GM19193 (cell line): ENCODE results near the gene SREBF1.

Source experiments
- POLR2A ChIP-seq: IDR thresholded peaks from 4 replicates; pipeline ENCODE4 v1.6.1; 2011; ENCODE audit not compliant: insufficient read depth, insufficient read length; ENCODE audit errors: extremely low read depth

The SREBF1 gene

GRCh38 chr17:17781591-17782496 lies 54.9 kb downstream of the SREBF1 start:
- TF ChIP-seq POLR2A = no peak

GRCh38 chr17:17780922-17781590 lies 55.7 kb downstream of the SREBF1 start:
- TF ChIP-seq POLR2A = no peak

- no peak for TF ChIP-seq POLR2A
Measured at GRCh38 chr17:17779015-17779611, 57.7 kb downstream of the SREBF1 start.

- no peak for TF ChIP-seq POLR2A
Measured at GRCh38 chr17:17778308-17779014, 58.3 kb downstream of the SREBF1 start.

GRCh38 chr17:17776889-17777288 lies 59.9 kb downstream of the SREBF1 start:
- no peak for TF ChIP-seq POLR2A

GRCh38 chr17:17774009-17774881 lies 62.5 kb downstream of the SREBF1 start:
- no peak for TF ChIP-seq POLR2A

- no peak for TF ChIP-seq POLR2A
Measured at GRCh38 chr17:17772231-17772630, 64.6 kb downstream of the SREBF1 start.

GRCh38 chr17:17771498-17772201 lies 65.1 kb downstream of the SREBF1 start:
- TF ChIP-seq POLR2A = no peak

GRCh38 chr17:17770632-17771044 lies 66.1 kb downstream of the SREBF1 start:
- no peak for TF ChIP-seq POLR2A

GRCh38 chr17:17769869-17770631 lies 66.7 kb downstream of the SREBF1 start:
- no peak for TF ChIP-seq POLR2A

- TF ChIP-seq POLR2A = no peak
Measured at GRCh38 chr17:17768424-17769088, 68.2 kb downstream of the SREBF1 start.

- no peak for TF ChIP-seq POLR2A
Measured at GRCh38 chr17:17767887-17768418, 68.8 kb downstream of the SREBF1 start.
